Dendritic cell treated with granulocyte-macrophage colony-stimulating factor and Interleukin-4, amounts not matched to agents 40 ng/mL and 50 ng/mL, for 4 days (primary cell): ENCODE results near the gene COG3.
A peak's percentile ranks its signal among the peaks of the same experiment; 100 is the strongest.

ENCODE experiments used
- H3K27ac Mint-ChIP-seq: one replicate; pipeline ENCODE4 v1.8.0; 2022; ENCODE audit warnings: mild to moderate bottlenecking, mixed read lengths
- H3K27me3 Mint-ChIP-seq: one replicate; pipeline ENCODE4 v1.8.0; 2022; ENCODE audit warnings: mild to moderate bottlenecking, mixed read lengths
- H3K36me3 Mint-ChIP-seq: one replicate; pipeline ENCODE4 v1.8.0; 2022; ENCODE audit warnings: low read depth, mixed read lengths
- H3K4me1 Mint-ChIP-seq: one replicate; pipeline ENCODE4 v1.8.0; 2022; ENCODE audit warnings: low read depth, mixed read lengths
- H3K4me3 Mint-ChIP-seq: one replicate; pipeline ENCODE4 v1.8.0; 2022; ENCODE audit warnings: mild to moderate bottlenecking, moderate library complexity, mixed read lengths
- H3K9me3 Mint-ChIP-seq: one replicate; pipeline ENCODE4 v1.8.0; 2022; ENCODE audit warnings: mixed read lengths
- intact Hi-C: fragments of 100-400 bp; cut with micrococcal nuclease; formaldehyde crosslinking; loops from one replicate; pipeline ENCODE4 v1.15.0; 2022

COG3 gene

DNA sequence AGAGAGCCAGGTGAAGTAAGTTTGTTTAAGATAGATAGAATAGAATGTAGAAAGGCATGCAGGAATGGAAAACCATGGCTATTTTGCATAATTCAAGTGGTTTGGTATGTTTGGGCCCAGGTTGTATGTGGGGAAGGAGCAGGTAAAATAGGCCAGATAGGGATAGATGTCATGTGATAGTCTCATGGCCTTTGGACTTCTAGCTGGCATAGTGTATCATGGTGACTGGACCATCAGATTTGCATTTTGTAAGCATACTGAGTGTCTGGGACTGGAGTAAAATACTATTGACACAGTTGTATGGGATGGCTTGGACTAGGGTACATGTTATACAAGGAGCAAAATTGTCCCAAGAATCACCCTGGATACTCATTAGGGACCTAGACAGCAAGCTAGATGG lies 38.9 kb downstream of the COG3 start:
- Mint-ChIP-seq H3K27ac (no peak overlapping the region), H3K4me1 (peaks cover 3% of the 10 kb centered on the region), H3K4me3 (no peak overlapping the region), H3K36me3 (peaks cover 84% of the 10 kb centered on the region), H3K9me3 (no peaks in the 10 kb centered on the region), H3K27me3 (no peaks in the 10 kb centered on the region)
- intact Hi-C loops: no loop called here

DNA sequence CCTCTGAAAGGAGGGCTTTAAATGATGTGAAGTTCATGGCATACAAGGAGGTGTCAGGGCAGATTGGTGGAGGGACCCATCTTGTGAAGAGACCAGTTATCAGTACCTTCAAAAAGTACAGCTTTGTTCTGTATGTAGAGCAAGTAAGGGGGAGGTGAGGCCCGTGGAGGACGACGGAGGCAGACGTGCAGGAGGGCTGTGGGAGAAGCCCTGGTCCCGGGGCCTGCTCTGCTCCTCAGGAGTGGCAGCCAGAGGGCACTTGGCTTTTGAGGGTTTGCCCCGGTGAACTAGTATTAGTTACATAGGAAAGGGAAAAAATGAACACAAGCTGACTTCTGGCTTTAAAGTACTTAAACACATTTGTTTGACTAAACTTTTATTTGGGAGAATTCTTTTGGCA lies 42.1 kb downstream of the COG3 start:
- H3K4me3 Mint-ChIP-seq: no peak overlapping the region
- H3K27me3 Mint-ChIP-seq: no peaks in the 10 kb centered on the region
- no peak overlapping the region for H3K27ac Mint-ChIP-seq
- H3K36me3 Mint-ChIP-seq: peaks cover 90% of the 10 kb centered on the region
- intact Hi-C loops: no loop called here
- H3K9me3 Mint-ChIP-seq: no peaks in the 10 kb centered on the region
- H3K4me1 Mint-ChIP-seq: peaks cover 8% of the 10 kb centered on the region

GRCh38 chr13:45508776-45509175 lies 44.0 kb downstream of the COG3 start:
- no peak overlapping the region for H3K4me3 Mint-ChIP-seq
- H3K36me3 Mint-ChIP-seq: peaks cover 86% of the 10 kb centered on the region
- H3K27me3 Mint-ChIP-seq: no peaks in the 10 kb centered on the region
- H3K27ac Mint-ChIP-seq: no peak overlapping the region
- H3K4me1 Mint-ChIP-seq: peaks cover 8% of the 10 kb centered on the region
- no peaks in the 10 kb centered on the region for H3K9me3 Mint-ChIP-seq
- intact Hi-C loops: no loop called here

GRCh38 chr13:45510672-45511071 lies 45.9 kb downstream of the COG3 start:
- Mint-ChIP-seq H3K36me3 (peaks cover 88% of the 10 kb centered on the region), H3K4me1 (peaks cover 8% of the 10 kb centered on the region), H3K4me3 (no peak overlapping the region), H3K27me3 (no peaks in the 10 kb centered on the region), H3K27ac (no peak overlapping the region), H3K9me3 (no peaks in the 10 kb centered on the region)
- intact Hi-C loops: loop anchor here (5.0 kb wide), 1 partner anchor 207 kb away; no protein-coding TSS in a partner anchor

- intact Hi-C loops: loop anchor here (5.0 kb wide), 1 partner anchor 206 kb away; no protein-coding TSS in a partner anchor
- peaks cover 8% of the 10 kb centered on the region for H3K4me1 Mint-ChIP-seq
- H3K36me3 Mint-ChIP-seq: peaks cover 88% of the 10 kb centered on the region
- H3K27me3 Mint-ChIP-seq: no peaks in the 10 kb centered on the region
- H3K9me3 Mint-ChIP-seq: no peaks in the 10 kb centered on the region
- H3K4me3 Mint-ChIP-seq: no peak overlapping the region
- H3K27ac Mint-ChIP-seq: no peak overlapping the region
These were observed 46.8 kb downstream of the COG3 start for GRCh38 chr13:45511310-45512097.

- Mint-ChIP-seq H3K4me3 (no peak overlapping the region), H3K9me3 (no peaks in the 10 kb centered on the region), H3K27ac (no peak overlapping the region), H3K4me1 (peaks cover 8% of the 10 kb centered on the region), H3K27me3 (no peaks in the 10 kb centered on the region), H3K36me3 (peaks cover 87% of the 10 kb centered on the region)
- intact Hi-C loops: loop anchor here (5.0 kb wide), 1 partner anchor 205 kb away; no protein-coding TSS in a partner anchor
These were observed 47.4 kb downstream of the COG3 start for GRCh38 chr13:45512098-45512496.

DNA sequence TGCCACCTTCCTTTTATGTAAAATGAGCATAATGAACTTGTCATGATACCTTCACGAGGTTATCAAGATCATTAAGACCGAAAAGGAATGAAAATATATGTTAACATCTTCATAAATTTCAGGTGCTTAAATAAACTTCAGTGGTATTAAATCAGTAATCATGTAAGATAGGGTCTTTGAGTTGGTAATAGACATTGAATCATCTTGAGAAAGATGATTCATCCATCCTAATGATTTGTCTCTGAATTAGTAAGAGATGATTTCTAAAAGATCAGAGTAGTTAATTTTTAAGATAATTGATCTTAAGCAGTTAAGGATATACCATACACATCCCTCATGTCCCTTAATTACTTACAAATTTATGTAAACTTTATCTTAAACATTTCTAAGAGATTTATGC lies 52.0 kb downstream of the COG3 start:
- Mint-ChIP-seq H3K4me1 (peaks cover 29% of the 10 kb centered on the region), H3K9me3 (no peaks in the 10 kb centered on the region), H3K36me3 (peaks cover 80% of the 10 kb centered on the region), H3K27ac (no peak overlapping the region), H3K27me3 (no peaks in the 10 kb centered on the region), H3K4me3 (no peak overlapping the region)
- intact Hi-C loops: no loop called here

DNA sequence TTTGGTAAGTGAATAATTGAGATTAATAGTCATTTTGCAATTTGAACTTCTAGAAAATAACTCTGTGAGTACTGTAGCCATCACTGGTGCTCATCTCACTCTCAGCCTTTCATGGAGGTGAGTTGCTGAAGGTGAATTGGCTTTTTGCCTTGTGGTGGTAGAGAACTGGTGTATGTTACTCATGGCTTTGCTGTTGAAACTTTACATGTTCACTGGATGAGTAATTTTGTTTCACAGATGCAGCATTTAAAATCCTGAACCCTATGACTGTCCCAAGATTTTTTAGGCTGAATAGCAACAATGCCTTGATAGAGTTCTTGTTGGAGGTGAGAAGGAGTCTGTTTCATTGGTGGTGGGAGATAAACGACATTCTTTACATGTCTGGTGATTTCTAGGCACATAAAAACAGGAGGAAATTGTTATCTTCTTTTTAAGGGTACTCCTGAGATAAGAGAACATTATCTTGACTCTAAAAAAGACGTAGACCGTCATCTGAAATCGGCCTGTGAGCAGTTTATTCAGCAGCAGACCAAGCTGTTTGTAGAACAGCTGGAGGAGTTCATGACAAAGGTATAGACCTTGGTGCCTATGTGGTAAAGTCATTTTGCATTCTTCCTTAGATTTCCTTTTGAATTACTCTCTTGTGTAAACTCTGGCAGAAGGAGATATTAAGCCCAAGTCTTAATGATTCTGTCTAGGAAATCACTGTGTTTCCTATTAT lies 53.9 kb downstream of the COG3 start:
- Mint-ChIP-seq H3K36me3 (peaks cover 79% of the 10 kb centered on the region), H3K27ac (peak overlapping the region; percentile 76), H3K9me3 (no peaks in the 10 kb centered on the region), H3K4me3 (no peak overlapping the region), H3K27me3 (no peaks in the 10 kb centered on the region), H3K4me1 (peaks cover 29% of the 10 kb centered on the region)
- intact Hi-C loops: no loop called here

DNA sequence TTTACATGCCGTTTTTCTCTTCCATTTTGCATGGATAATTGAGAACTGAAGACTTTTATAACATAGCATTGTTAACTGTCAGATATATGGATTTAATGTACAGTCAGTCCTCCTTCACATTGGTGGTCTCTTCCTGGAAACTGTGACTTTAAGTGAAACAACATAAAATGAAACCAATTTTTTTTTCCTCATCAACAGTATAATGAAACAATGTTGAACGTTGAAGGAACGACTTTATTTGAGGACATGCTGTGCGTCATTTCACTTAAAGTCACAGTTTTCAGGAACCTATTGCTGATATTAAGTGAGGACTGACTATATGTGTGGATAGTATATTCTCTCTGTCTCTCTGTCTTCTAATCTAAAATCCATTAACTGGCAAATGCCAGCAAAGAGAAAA lies 54.8 kb downstream of the COG3 start:
- H3K4me1 Mint-ChIP-seq: peaks cover 29% of the 10 kb centered on the region
- H3K36me3 Mint-ChIP-seq: peaks cover 77% of the 10 kb centered on the region
- no peaks in the 10 kb centered on the region for H3K27me3 Mint-ChIP-seq
- intact Hi-C loops: no loop called here
- H3K9me3 Mint-ChIP-seq: no peaks in the 10 kb centered on the region
- H3K4me3 Mint-ChIP-seq: no peak overlapping the region
- H3K27ac Mint-ChIP-seq: peak overlapping the region; percentile 76

DNA sequence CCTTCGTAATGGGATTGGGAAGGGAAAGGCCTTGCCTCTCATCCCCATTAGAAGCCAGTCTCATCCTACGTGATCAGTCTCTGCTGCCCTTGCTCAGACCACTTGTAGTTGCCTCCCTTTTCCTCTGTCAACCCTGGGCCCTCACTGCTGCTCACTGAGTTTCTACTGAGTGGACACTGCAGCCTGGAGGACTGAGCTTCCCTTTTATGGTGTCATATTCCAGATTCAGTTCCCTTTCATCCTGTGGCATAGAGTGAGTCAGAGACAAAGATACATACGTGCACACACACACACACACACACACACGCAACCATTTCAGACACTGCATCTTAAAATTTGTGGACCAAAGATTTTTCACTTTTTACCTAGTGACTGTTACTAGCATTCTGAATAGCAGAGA lies 56.6 kb downstream of the COG3 start:
- H3K36me3 Mint-ChIP-seq: peaks cover 76% of the 10 kb centered on the region
- intact Hi-C loops: no loop called here
- H3K9me3 Mint-ChIP-seq: no peaks in the 10 kb centered on the region
- H3K4me3 Mint-ChIP-seq: no peak overlapping the region
- no peaks in the 10 kb centered on the region for H3K27me3 Mint-ChIP-seq
- peaks cover 29% of the 10 kb centered on the region for H3K4me1 Mint-ChIP-seq
- peak overlapping the region; percentile 77 for H3K27ac Mint-ChIP-seq

DNA sequence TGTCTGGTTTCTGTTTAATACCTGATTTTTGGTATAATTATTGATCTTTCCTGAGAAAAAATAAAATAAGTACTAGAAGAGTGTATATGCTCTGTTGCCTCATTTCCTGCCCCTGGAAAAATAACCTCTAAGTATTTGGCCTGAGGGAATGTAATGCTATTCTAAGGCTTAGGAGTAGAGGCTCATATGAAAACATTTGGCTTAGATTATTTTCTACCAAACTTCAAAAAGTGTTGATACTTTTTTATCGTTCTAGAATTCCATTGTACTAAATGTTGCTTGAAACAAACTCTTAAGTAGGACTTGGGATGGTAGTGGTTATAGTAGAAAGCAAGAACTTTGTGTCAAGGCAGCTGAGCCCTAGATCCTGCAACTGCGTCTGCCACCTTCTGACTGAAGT lies 57.8 kb downstream of the COG3 start:
- no peak overlapping the region for H3K4me3 Mint-ChIP-seq
- peaks cover 29% of the 10 kb centered on the region for H3K4me1 Mint-ChIP-seq
- intact Hi-C loops: no loop called here
- H3K9me3 Mint-ChIP-seq: no peaks in the 10 kb centered on the region
- no peaks in the 10 kb centered on the region for H3K27me3 Mint-ChIP-seq
- peaks cover 78% of the 10 kb centered on the region for H3K36me3 Mint-ChIP-seq
- H3K27ac Mint-ChIP-seq: no peak overlapping the region

DNA sequence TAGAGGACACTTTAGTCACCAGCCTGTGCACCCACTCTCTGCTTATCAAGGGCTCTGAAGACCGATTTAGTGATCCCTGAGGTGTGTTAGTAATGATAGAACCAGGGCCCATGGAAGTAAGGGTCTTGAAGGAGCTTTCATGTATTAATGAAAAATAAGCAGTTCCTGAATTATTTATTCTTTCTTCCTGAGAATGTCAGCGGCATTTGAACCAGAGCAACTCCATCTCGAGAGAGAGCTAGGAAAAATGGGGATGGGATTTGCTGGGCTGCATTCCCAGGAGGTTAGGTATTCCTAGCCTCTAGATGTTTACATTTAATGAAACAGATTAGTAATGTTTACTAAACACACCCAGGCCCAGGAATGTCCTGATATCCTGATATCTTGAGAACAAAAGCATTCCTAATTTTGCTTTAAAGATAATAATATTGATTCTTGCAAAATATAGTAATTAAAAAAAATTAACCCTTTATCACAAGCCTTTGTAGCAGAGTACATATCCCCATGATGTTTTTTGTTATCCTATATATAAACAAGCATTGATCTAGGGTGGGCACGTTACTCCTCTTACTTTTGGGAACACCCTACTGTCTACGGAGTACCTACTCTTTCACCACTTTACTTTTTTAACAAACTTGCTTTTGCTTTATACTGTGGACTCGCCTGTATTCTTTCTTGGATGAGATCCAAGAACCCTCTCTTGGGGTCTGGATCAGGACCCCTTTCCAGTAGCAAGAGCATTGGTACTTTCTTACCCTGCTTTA lies 63.1 kb downstream of the COG3 start:
- no peaks in the 10 kb centered on the region for H3K9me3 Mint-ChIP-seq
- H3K4me3 Mint-ChIP-seq: no peak overlapping the region
- H3K27ac Mint-ChIP-seq: no peak overlapping the region
- H3K4me1 Mint-ChIP-seq: no peaks in the 10 kb centered on the region
- H3K27me3 Mint-ChIP-seq: no peaks in the 10 kb centered on the region
- intact Hi-C loops: no loop called here
- peaks cover 92% of the 10 kb centered on the region for H3K36me3 Mint-ChIP-seq

GRCh38 chr13:45529758-45530157 lies 65.0 kb downstream of the COG3 start:
- no peaks in the 10 kb centered on the region for H3K27me3 Mint-ChIP-seq

GRCh38 chr13:45534604-45535003 lies 69.9 kb downstream of the COG3 start:
- Mint-ChIP-seq H3K4me1 (no peaks in the 10 kb centered on the region), H3K9me3 (no peaks in the 10 kb centered on the region), H3K27ac (no peak overlapping the region), H3K4me3 (no peak overlapping the region), H3K36me3 (peaks cover 68% of the 10 kb centered on the region), H3K27me3 (no peaks in the 10 kb centered on the region)
- intact Hi-C loops: no loop called here

More at GRCh38 chr13:45529758-45530157, 65.0 kb downstream of the COG3 start:
- intact Hi-C loops: no loop called here
- H3K4me3 Mint-ChIP-seq: no peak overlapping the region
- H3K4me1 Mint-ChIP-seq: no peaks in the 10 kb centered on the region
- H3K9me3 Mint-ChIP-seq: no peaks in the 10 kb centered on the region
- peaks cover 94% of the 10 kb centered on the region for H3K36me3 Mint-ChIP-seq
- no peak overlapping the region for H3K27ac Mint-ChIP-seq
